Measurements from ENCODE around the gene CCDC57.
A peak's percentile ranks its signal among the peaks of the same experiment; 100 is the strongest.
"Not testable (repeated sequence)": the region's sequence is repeated elsewhere in the genome, so short reads cannot be mapped to it uniquely, and the experiment has no call there.

CCDC57 gene

GRCh38 chr17:82225368-82226029, 12.9 kb upstream of the CCDC57 start:
- DNase-seq (ENCODE audit: low read depth in 1 of 2, low spot score in 1 of 2): no peak

GRCh38 chr17:82224666-82225065, 12.0 kb upstream of the CCDC57 start:
- DNase-seq (ENCODE audit: low read depth in 1 of 2, low spot score in 1 of 2): no peak

- no peak for DNase-seq (ENCODE audit: low read depth in 1 of 2, low spot score in 1 of 2)
These were observed 10.9 kb upstream of the CCDC57 start for GRCh38 chr17:82223517-82223916.

GRCh38 chr17:82222816-82223215, 10.2 kb upstream of the CCDC57 start:
- DNase-seq (ENCODE audit: low read depth in 1 of 2, low spot score in 1 of 2): no peak

- DNase-seq (ENCODE audit: low read depth in 1 of 2, low spot score in 1 of 2): no peak
These were observed 8.8 kb upstream of the CCDC57 start for GRCh38 chr17:82221341-82221902.

GRCh38 chr17:82219753-82220709, 7.4 kb upstream of the CCDC57 start:
- no peak for DNase-seq (ENCODE audit: low read depth in 1 of 2, low spot score in 1 of 2)

- DNase-seq (ENCODE audit: low read depth in 1 of 2, low spot score in 1 of 2): no peak
These were observed 6.4 kb upstream of the CCDC57 start for GRCh38 chr17:82219083-82219482.

GRCh38 chr17:82218349-82219075, 5.9 kb upstream of the CCDC57 start:
- no peak for DNase-seq (ENCODE audit: low read depth in 1 of 2, low spot score in 1 of 2)

- DNase-seq (ENCODE audit: low read depth in 1 of 2, low spot score in 1 of 2): no peak
These were observed 5.0 kb upstream of the CCDC57 start for GRCh38 chr17:82217530-82218204.

- no peak for DNase-seq (ENCODE audit: low read depth in 1 of 2, low spot score in 1 of 2)
These were observed 4.5 kb upstream of the CCDC57 start for GRCh38 chr17:82217120-82217529.

GRCh38 chr17:82216301-82217119, 3.9 kb upstream of the CCDC57 start:
- DNase-seq (ENCODE audit: low read depth in 1 of 2, low spot score in 1 of 2): no peak

GRCh38 chr17:82215972-82216300, 3.3 kb upstream of the CCDC57 start:
- DNase-seq (ENCODE audit: low read depth in 1 of 2, low spot score in 1 of 2): no peak

- no peak for DNase-seq (ENCODE audit: low read depth in 1 of 2, low spot score in 1 of 2)
These were observed 2.7 kb upstream of the CCDC57 start for GRCh38 chr17:82215095-82215971.

- no peak for DNase-seq (ENCODE audit: low read depth in 1 of 2, low spot score in 1 of 2)
These were observed 1.5 kb upstream of the CCDC57 start for GRCh38 chr17:82214012-82214628.

GRCh38 chr17:82213251-82214011, 789 bp upstream of the CCDC57 start:
- peak in 1 of 2 donors; percentile 69 for DNase-seq (ENCODE audit: low read depth in 1 of 2, low spot score in 1 of 2)

GRCh38 chr17:82210655-82211054, 2.0 kb downstream of the CCDC57 start:
- not testable (repeated sequence) for DNase-seq (ENCODE audit: low read depth in 1 of 2, low spot score in 1 of 2)

GRCh38 chr17:82205720-82206508, 6.7 kb downstream of the CCDC57 start:
- DNase-seq (ENCODE audit: low read depth in 1 of 2, low spot score in 1 of 2): peak; percentile 58 to 60
